ENCODE data around the gene IFITM10. TPM values are rescaled to one million over a fixed set of nuclear protein-coding genes. Genes with fewer than 3 reads are reported as not detected.

Gene IFITM10
- total and polyA plus RNA-seq, 9 of the 15 experiments (the other 6 are each of a cell fraction or from before 2014, with no cell fraction given), result 0.08 to 0.13 (median 0.09) TPM; not detected in 6

DNA sequence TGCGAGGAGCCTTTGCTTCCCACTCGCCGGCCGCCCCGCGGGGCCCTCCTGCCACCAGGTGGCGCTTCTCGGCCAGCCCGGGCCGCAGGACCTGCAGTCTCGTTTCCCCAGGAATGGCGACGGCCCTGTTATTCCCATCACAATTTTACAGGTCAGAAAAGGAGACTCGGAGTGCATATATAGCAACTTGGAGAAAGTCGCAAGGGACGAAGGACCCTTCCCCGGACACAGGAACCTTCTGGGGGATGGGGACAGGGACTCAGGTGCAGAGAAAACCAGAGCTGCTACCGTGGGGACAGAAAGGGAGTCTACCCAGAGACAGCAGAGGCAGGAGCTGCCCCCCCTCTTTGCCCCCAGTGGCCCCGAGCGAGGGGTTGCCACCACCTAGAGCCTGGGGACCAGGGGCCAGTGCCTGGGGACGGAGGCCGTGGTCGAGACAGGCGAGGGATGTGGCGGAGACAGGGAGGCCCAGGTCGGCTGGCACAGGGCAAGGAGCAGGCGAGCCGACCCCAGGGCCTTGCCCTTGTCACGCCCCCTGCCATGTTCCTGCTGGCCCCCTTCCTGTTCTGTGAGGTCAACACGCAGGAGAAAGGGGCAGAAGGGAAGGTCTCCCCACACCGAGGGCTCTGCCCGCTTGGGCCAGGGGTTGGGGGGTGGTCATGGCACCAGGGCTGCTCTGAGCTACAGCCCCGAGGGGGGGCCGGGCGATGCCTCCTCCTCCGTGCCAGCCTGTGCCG lies 56.9 kb downstream of the IFITM10 start (continued):
- TF ChIP-seq, protein P1, sequence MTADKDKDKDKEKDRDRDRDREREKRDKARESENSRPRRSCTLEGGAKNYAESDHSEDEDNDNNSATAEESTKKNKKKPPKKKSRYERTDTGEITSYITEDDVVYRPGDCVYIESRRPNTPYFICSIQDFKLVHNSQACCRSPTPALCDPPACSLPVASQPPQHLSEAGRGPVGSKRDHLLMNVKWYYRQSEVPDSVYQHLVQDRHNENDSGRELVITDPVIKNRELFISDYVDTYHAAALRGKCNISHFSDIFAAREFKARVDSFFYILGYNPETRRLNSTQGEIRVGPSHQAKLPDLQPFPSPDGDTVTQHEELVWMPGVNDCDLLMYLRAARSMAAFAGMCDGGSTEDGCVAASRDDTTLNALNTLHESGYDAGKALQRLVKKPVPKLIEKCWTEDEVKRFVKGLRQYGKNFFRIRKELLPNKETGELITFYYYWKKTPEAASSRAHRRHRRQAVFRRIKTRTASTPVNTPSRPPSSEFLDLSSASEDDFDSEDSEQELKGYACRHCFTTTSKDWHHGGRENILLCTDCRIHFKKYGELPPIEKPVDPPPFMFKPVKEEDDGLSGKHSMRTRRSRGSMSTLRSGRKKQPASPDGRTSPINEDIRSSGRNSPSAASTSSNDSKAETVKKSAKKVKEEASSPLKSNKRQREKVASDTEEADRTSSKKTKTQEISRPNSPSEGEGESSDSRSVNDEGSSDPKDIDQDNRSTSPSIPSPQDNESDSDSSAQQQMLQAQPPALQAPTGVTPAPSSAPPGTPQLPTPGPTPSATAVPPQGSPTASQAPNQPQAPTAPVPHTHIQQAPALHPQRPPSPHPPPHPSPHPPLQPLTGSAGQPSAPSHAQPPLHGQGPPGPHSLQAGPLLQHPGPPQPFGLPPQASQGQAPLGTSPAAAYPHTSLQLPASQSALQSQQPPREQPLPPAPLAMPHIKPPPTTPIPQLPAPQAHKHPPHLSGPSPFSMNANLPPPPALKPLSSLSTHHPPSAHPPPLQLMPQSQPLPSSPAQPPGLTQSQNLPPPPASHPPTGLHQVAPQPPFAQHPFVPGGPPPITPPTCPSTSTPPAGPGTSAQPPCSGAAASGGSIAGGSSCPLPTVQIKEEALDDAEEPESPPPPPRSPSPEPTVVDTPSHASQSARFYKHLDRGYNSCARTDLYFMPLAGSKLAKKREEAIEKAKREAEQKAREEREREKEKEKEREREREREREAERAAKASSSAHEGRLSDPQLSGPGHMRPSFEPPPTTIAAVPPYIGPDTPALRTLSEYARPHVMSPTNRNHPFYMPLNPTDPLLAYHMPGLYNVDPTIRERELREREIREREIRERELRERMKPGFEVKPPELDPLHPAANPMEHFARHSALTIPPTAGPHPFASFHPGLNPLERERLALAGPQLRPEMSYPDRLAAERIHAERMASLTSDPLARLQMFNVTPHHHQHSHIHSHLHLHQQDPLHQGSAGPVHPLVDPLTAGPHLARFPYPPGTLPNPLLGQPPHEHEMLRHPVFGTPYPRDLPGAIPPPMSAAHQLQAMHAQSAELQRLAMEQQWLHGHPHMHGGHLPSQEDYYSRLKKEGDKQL (CRISPR knock-in tag; IDR thresholded peaks at IDR 0.05; ENCODE audit: borderline replicate concordance), result no peak
- TF ChIP-seq POU5F1 (IDR thresholded peaks at IDR 0.05; ENCODE audit: borderline replicate concordance, low read depth, low read length, partially characterized antibody), result no peak
- TF ChIP-seq, protein P2, sequence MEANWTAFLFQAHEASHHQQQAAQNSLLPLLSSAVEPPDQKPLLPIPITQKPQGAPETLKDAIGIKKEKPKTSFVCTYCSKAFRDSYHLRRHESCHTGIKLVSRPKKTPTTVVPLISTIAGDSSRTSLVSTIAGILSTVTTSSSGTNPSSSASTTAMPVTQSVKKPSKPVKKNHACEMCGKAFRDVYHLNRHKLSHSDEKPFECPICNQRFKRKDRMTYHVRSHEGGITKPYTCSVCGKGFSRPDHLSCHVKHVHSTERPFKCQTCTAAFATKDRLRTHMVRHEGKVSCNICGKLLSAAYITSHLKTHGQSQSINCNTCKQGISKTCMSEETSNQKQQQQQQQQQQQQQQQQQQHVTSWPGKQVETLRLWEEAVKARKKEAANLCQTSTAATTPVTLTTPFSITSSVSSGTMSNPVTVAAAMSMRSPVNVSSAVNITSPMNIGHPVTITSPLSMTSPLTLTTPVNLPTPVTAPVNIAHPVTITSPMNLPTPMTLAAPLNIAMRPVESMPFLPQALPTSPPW (CRISPR knock-in tag; IDR thresholded peaks at IDR 0.05), result no peak
- TF ChIP-seq, protein P3, sequence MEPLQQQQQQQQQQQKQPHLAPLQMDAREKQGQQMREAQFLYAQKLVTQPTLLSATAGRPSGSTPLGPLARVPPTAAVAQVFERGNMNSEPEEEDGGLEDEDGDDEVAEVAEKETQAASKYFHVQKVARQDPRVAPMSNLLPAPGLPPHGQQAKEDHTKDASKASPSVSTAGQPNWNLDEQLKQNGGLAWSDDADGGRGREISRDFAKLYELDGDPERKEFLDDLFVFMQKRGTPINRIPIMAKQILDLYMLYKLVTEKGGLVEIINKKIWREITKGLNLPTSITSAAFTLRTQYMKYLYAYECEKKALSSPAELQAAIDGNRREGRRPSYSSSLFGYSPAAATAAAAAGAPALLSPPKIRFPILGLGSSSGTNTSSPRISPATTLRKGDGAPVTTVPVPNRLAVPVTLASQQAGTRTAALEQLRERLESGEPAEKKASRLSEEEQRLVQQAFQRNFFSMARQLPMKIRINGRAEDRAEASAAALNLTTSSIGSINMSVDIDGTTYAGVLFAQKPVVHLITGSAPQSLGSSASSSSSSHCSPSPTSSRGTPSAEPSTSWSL (CRISPR knock-in tag; IDR thresholded peaks at IDR 0.05; ENCODE audit: borderline replicate concordance), result no peak
- TF ChIP-seq CHD2 (IDR thresholded peaks at IDR 0.05; ENCODE audit: low read depth, low read length), result no peak
- no peak for TF ChIP-seq TAL1 (IDR thresholded peaks at IDR 0.05)
- TF ChIP-seq POLR2AphosphoS5 (IDR thresholded peaks at IDR 0.05; ENCODE audit: control insufficient read depth, insufficient read depth, low read depth, low read length), result no peak
- TF ChIP-seq, protein P4, sequence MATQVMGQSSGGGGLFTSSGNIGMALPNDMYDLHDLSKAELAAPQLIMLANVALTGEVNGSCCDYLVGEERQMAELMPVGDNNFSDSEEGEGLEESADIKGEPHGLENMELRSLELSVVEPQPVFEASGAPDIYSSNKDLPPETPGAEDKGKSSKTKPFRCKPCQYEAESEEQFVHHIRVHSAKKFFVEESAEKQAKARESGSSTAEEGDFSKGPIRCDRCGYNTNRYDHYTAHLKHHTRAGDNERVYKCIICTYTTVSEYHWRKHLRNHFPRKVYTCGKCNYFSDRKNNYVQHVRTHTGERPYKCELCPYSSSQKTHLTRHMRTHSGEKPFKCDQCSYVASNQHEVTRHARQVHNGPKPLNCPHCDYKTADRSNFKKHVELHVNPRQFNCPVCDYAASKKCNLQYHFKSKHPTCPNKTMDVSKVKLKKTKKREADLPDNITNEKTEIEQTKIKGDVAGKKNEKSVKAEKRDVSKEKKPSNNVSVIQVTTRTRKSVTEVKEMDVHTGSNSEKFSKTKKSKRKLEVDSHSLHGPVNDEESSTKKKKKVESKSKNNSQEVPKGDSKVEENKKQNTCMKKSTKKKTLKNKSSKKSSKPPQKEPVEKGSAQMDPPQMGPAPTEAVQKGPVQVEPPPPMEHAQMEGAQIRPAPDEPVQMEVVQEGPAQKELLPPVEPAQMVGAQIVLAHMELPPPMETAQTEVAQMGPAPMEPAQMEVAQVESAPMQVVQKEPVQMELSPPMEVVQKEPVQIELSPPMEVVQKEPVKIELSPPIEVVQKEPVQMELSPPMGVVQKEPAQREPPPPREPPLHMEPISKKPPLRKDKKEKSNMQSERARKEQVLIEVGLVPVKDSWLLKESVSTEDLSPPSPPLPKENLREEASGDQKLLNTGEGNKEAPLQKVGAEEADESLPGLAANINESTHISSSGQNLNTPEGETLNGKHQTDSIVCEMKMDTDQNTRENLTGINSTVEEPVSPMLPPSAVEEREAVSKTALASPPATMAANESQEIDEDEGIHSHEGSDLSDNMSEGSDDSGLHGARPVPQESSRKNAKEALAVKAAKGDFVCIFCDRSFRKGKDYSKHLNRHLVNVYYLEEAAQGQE (IDR thresholded peaks at IDR 0.05; ENCODE audit: borderline replicate concordance), result peak; percentile 52; the same call in 1 of the 2 replicates
- TF ChIP-seq, protein P4 (CRISPR knock-in tag; IDR thresholded peaks at IDR 0.05; ENCODE audit: low read depth), result no peak
- TF ChIP-seq TBP (optimal IDR thresholded peaks at IDR 0.05; ENCODE audit: low read depth, low read length), result no peak

Measured in K562 (cell line).